OCI-LY7 (cell line): Measurements from ENCODE around the gene LENG1. TPM values are rescaled to one million over a fixed set of nuclear protein-coding genes. Genes with fewer than 3 reads are reported as not detected.

Source experiments
- BruUV-seq: library from RNA; stranded (reverse); fragments of 400-500 nt; replicated peaks from 2 replicates; lab custom pipeline; 2021; lab: Mats Ljungman, UMichigan
- CTCF ChIA-PET: fragments of 300-600 bp; sonication (Branson Sonifier 250); formaldehyde crosslinking; loops from one replicate; lab custom pipeline; 2022; ENCODE audit warnings: antibody characterized with exemption; ENCODE audit not compliant: unreplicated experiment; lab: Charles Lee
- POLR2A ChIA-PET: fragments of 300-600 bp; sonication (Branson Sonifier 250); formaldehyde crosslinking; loops from one replicate; lab custom pipeline; 2022; ENCODE audit warnings: antibody characterized with exemption; lab: Charles Lee
- DNase-seq: peaks from one replicate; pipeline ENCODE4 v3.0.0-alpha.2; 2015; ENCODE audit warnings: low spot score
- H2AFZ ChIP-seq: fragments of 200-600 bp; sonication (generic), shearing (Covaris generic); 2 replicates; pipeline ENCODE4 v1.6.1; 2014; ENCODE audit warnings: mild to moderate bottlenecking, antibody characterized with exemption, low read length, moderate library complexity
- H3K27ac ChIP-seq: fragments of 200-600 bp; sonication (generic); 2 replicates; pipeline ENCODE4 v1.5.1; 2014; ENCODE audit warnings: mixed run types, low read depth, mild to moderate bottlenecking, moderate library complexity, low read length, inconsistent platforms; ENCODE audit not compliant: poor library complexity, severe bottlenecking
- H3K36me3 ChIP-seq: fragments of 200-600 bp; sonication (generic); 2 replicates; pipeline ENCODE4 v1.6.1; 2014; ENCODE audit warnings: mild to moderate bottlenecking, antibody characterized with exemption, low read length, moderate library complexity, mixed read lengths; ENCODE audit not compliant: insufficient read depth
- H3K4me1 ChIP-seq: fragments of 200-600 bp; sonication (generic); 2 replicates; pipeline ENCODE4 v1.5.1; 2014; ENCODE audit warnings: mild to moderate bottlenecking, low read length; ENCODE audit not compliant: insufficient read depth, poor library complexity, severe bottlenecking
- H3K4me2 ChIP-seq: fragments of 200-600 bp; sonication (generic); 2 replicates; pipeline ENCODE4 v1.6.1; 2014; ENCODE audit warnings: mild to moderate bottlenecking, low read length
- H3K4me3 ChIP-seq: fragments of 200-600 bp; sonication (generic); 2 replicates; pipeline ENCODE4 v1.5.1; 2014; ENCODE audit warnings: mild to moderate bottlenecking, low read depth, low read length; ENCODE audit not compliant: poor library complexity, severe bottlenecking
- H3K79me2 ChIP-seq: fragments of 200-600 bp; sonication (generic); 2 replicates; pipeline ENCODE4 v1.6.1; 2016; ENCODE audit warnings: low read depth, mild to moderate bottlenecking, low read length, moderate library complexity, mixed read lengths; ENCODE audit not compliant: insufficient read depth
- H3K9me2 ChIP-seq: fragments of 200-600 bp; sonication (generic); 2 replicates; pipeline ENCODE4 v1.6.1; 2016; ENCODE audit warnings: mild to moderate bottlenecking, low read length, mixed read lengths; ENCODE audit not compliant: insufficient read depth
- H3K9me3 ChIP-seq: fragments of 200-600 bp; sonication (generic); 2 replicates; pipeline ENCODE4 v1.6.1; 2014; ENCODE audit warnings: mild to moderate bottlenecking, mixed run types, low read length, mixed read lengths
- H4K20me1 ChIP-seq: fragments of 200-600 bp; sonication (generic); 2 replicates; pipeline ENCODE4 v1.6.1; 2014; ENCODE audit warnings: mild to moderate bottlenecking, antibody characterized with exemption, low read length, moderate library complexity, mixed read lengths; ENCODE audit not compliant: insufficient read depth
- EZH2phosphoT487 ChIP-seq: fragments of 200-600 bp; sonication (generic); IDR thresholded peaks from 2 replicates; pipeline ENCODE4 v1.6.1; 2018; ENCODE audit warnings: low read depth, borderline replicate concordance, mild to moderate bottlenecking, mixed run types, antibody characterized with exemption, low read length, moderate library complexity, mixed read lengths
- intact Hi-C: fragments of 100-400 bp; cut with micrococcal nuclease; formaldehyde crosslinking; loops from one replicate; pipeline ENCODE4 v1.10.0; 2022; ENCODE audit not compliant: unreplicated experiment
- total RNA-seq, 2 experiments: library from RNA; depleted of rRNA in 1 of 2; stranded (reverse); fragments of >200 nt in 1 of 2; shearing (Covaris generic) in 1 of 2; gene quantifications; 2 replicates each; pipeline ENCODE4 v1.2.3, GENCODE V29; 2014 to 2022
- TF ChIP-seq, protein P1 (sequence below): fragments of 200-600 bp; sonication (generic); conservative IDR thresholded peaks from 2 replicates; pipeline ENCODE4 v1.5.1; 2014; ENCODE audit warnings: mild to moderate bottlenecking, antibody characterized with exemption, low read length, moderate library complexity, mixed read lengths

LENG1 gene
- total RNA-seq, 2 experiments from 2014 or later: 4.7 to 8.0 TPM

DNA sequence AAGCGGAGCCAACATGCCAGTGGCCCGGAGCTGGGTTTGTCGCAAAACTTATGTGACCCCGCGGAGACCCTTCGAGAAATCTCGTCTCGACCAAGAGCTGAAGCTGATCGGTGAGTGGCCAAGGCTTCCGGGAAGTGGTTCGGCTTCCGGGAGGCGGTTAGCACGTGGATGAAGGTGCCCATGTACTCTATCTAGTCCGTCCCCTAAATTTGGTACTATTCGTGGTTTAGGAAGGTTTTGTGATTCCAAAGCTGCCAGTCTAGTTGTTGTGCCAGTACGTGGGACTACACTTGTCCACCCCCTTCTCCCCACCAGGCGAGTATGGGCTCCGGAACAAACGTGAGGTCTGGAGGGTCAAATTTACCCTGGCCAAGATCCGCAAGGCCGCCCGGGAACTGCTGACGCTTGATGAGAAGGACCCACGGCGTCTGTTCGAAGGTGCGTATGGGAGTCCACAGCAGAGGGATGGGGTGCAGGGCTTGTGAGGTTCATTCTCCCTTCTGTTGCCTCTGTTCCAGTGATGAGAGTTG is 41.7 kb upstream of the LENG1 start:
- CTCF ChIA-PET: no interaction called here
- Histone ChIP-seq H4K20me1 (peaks cover 52% of the 10 kb centered on the region), H3K4me3 (peak overlapping the region; percentile 84), H2AFZ (no peak overlapping the region), H3K9me2 (no peaks in the 10 kb centered on the region), H3K4me2 (peak overlapping the region; percentile 92), H3K79me2 (peaks cover 67% of the 10 kb centered on the region), H3K4me1 (peaks cover 61% of the 10 kb centered on the region), H3K9me3 (no peaks in the 10 kb centered on the region), H3K36me3 (peaks cover 56% of the 10 kb centered on the region), H3K27ac (peak overlapping the region; percentile 80)
- intact Hi-C loops: no loop called here
- no peak for DNase-seq
- BruUV-seq: TSS peak; percentile 80
- TF ChIP-seq EZH2phosphoT487: no peak
- TF ChIP-seq, protein P1, sequence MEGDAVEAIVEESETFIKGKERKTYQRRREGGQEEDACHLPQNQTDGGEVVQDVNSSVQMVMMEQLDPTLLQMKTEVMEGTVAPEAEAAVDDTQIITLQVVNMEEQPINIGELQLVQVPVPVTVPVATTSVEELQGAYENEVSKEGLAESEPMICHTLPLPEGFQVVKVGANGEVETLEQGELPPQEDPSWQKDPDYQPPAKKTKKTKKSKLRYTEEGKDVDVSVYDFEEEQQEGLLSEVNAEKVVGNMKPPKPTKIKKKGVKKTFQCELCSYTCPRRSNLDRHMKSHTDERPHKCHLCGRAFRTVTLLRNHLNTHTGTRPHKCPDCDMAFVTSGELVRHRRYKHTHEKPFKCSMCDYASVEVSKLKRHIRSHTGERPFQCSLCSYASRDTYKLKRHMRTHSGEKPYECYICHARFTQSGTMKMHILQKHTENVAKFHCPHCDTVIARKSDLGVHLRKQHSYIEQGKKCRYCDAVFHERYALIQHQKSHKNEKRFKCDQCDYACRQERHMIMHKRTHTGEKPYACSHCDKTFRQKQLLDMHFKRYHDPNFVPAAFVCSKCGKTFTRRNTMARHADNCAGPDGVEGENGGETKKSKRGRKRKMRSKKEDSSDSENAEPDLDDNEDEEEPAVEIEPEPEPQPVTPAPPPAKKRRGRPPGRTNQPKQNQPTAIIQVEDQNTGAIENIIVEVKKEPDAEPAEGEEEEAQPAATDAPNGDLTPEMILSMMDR: no peak
- POLR2A ChIA-PET: interaction anchor here (0.8 to 2.1 kb wide), 2 partner anchors 10 to 12 kb away, joined by 5 to 8 read pairs; partner anchors contain the start of genes MBOAT7 and TSEN34

DNA sequence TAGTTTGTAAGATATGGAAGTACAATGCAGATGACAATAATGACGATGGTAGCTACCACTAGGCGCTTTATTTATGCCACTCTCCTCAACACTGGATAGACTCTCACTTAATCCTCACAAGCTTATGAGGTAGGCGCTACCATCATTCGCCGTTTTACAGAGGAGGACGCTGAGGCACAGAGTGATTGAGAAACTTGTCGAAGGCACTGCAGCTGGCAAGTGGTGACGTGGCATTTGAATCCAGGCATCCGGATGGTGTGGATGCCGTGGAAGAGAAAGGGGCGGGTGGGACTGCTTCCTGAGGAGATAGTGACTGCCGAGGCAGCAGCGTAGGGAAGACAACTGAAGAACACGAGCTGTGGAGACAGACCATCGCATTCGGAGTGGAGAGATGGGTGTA is 39.9 kb upstream of the LENG1 start:
- intact Hi-C loops: no loop called here
- H3K27ac ChIP-seq: no peak overlapping the region
- H3K36me3 ChIP-seq: peaks cover 50% of the 10 kb centered on the region
- H4K20me1 ChIP-seq: peaks cover 34% of the 10 kb centered on the region
- H3K9me2 ChIP-seq: no peaks in the 10 kb centered on the region
- DNase-seq: no peak
- ChIA-PET CTCF (no interaction called here), POLR2A (interaction anchor here (0.7 to 0.9 kb wide), 3 partner anchors 9 to 249 kb away, joined by 3 to 4 read pairs (median 3); partner anchors contain the start of gene CNOT3)
- BruUV-seq: no TSS peak
- TF ChIP-seq EZH2phosphoT487: no peak
- TF ChIP-seq, protein P1: no peak
- H3K4me3 ChIP-seq: peak overlapping the region; percentile 84
- H3K4me2 ChIP-seq: peak overlapping the region; percentile 92
- H3K9me3 ChIP-seq: no peaks in the 10 kb centered on the region
- H3K4me1 ChIP-seq: peaks cover 43% of the 10 kb centered on the region
- no peak overlapping the region for H2AFZ ChIP-seq
- H3K79me2 ChIP-seq: peaks cover 51% of the 10 kb centered on the region

DNA sequence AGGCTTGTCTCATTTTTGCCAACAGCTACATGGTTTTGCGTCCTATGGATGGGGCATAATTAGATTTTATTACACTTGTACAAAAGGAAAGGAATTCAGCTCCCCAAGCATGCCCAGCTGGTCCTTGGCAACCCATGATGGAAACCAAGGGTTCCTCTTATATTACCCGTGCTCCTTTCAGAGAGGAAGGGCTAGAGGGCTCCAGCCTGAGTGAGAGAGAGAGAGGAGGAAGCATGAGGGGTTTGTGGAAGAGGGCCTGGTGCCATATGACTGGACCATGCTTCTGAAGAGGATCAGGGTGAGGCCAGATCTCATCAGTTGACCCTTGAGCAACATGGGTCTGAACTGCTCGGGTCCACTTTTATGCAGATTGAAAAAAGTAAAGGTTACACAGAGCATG is 37.6 kb upstream of the LENG1 start:
- Histone ChIP-seq H3K36me3 (peaks cover 41% of the 10 kb centered on the region), H3K9me3 (no peaks in the 10 kb centered on the region), H4K20me1 (peaks cover 11% of the 10 kb centered on the region), H3K4me3 (no peak overlapping the region), H3K4me2 (no peak overlapping the region), H3K79me2 (peaks cover 33% of the 10 kb centered on the region), H2AFZ (no peak overlapping the region), H3K9me2 (no peaks in the 10 kb centered on the region), H3K27ac (no peak overlapping the region), H3K4me1 (peaks cover 26% of the 10 kb centered on the region)
- ChIA-PET CTCF (no interaction called here), POLR2A (interaction anchor here (0.6 kb wide), 1 partner anchor 147 kb away, joined by 3 read pairs; no protein-coding TSS in a partner anchor)
- TF ChIP-seq, protein P1: no peak
- no peak for TF ChIP-seq EZH2phosphoT487
- no peak for DNase-seq
- no TSS peak for BruUV-seq
- intact Hi-C loops: no loop called here
